H9 (cell line): ENCODE measurements around the gene COQ10B. TPM values are rescaled to one million over a fixed set of nuclear protein-coding genes. Genes with fewer than 3 reads are reported as not detected.

Experiments used
- DNase-seq: peaks from one replicate; pipeline ENCODE4 v3.0.0-alpha.2; 2017
- H2AFZ ChIP-seq: one replicate; pipeline ENCODE4 v1.6.1; 2013; ENCODE audit warnings: mild to moderate bottlenecking, low read length, control low read depth, moderate library complexity
- H2AK5ac ChIP-seq: 2 replicates; pipeline ENCODE4 v1.6.1; 2013; ENCODE audit warnings: low read length, control low read depth, mixed read lengths; ENCODE audit not compliant: insufficient read length
- H2BK120ac ChIP-seq: one replicate; pipeline ENCODE4 v1.6.1; 2013; ENCODE audit warnings: low read depth, mild to moderate bottlenecking, low read length, control low read depth, inconsistent platforms; ENCODE audit not compliant: poor library complexity, severe bottlenecking
- H2BK12ac ChIP-seq: 2 replicates; pipeline ENCODE4 v1.6.1; 2013; ENCODE audit warnings: low read length, control low read depth, mixed read lengths, low read depth; ENCODE audit not compliant: insufficient read length
- H2BK15ac ChIP-seq: 2 replicates; pipeline ENCODE4 v1.6.1; 2013; ENCODE audit warnings: low read depth, low read length, control low read depth
- H2BK20ac ChIP-seq: one replicate; pipeline ENCODE4 v1.6.1; 2013; ENCODE audit warnings: low read depth, mild to moderate bottlenecking, low read length, control low read depth, inconsistent platforms; ENCODE audit not compliant: poor library complexity, severe bottlenecking
- H2BK5ac ChIP-seq: 2 replicates; pipeline ENCODE4 v1.6.1; 2013; ENCODE audit warnings: low read length, control low read depth, mixed read lengths; ENCODE audit not compliant: insufficient read length
- H3K14ac ChIP-seq: 2 replicates; pipeline ENCODE4 v1.6.1; 2013; ENCODE audit warnings: low read length, control low read depth; ENCODE audit not compliant: insufficient read depth
- H3K18ac ChIP-seq: 2 replicates; pipeline ENCODE4 v1.6.1; 2013; ENCODE audit warnings: low read depth, mild to moderate bottlenecking, mixed read lengths, low read length, control low read depth; ENCODE audit not compliant: insufficient read length
- H3K23ac ChIP-seq: 2 replicates; pipeline ENCODE4 v1.6.1; 2013; ENCODE audit warnings: low read length, control low read depth, mixed read lengths, low read depth; ENCODE audit not compliant: insufficient read length
- H3K23me2 ChIP-seq: 2 replicates; pipeline ENCODE4 v1.6.1; 2013; ENCODE audit warnings: low read depth, mild to moderate bottlenecking, mixed read lengths, low read length, control low read depth; ENCODE audit not compliant: insufficient read length, poor library complexity, severe bottlenecking
- H3K27ac ChIP-seq: 2 replicates; pipeline ENCODE4 v1.5.1; 2013; ENCODE audit warnings: low read length, control low read depth, mixed read lengths, low read depth; ENCODE audit not compliant: insufficient read length
- H3K27me3 ChIP-seq: 2 replicates; pipeline ENCODE4 v1.6.1; 2013; ENCODE audit warnings: low read length, control low read depth, inconsistent platforms; ENCODE audit not compliant: insufficient read depth
- H3K4ac ChIP-seq: 2 replicates; pipeline ENCODE4 v1.6.1; 2013; ENCODE audit warnings: low read depth, mild to moderate bottlenecking, control low read depth, inconsistent platforms, low read length, moderate library complexity
- H3K4me1 ChIP-seq: 2 replicates; pipeline ENCODE4 v1.6.1; 2013; ENCODE audit warnings: low read length, control low read depth, inconsistent platforms; ENCODE audit not compliant: insufficient read depth
- H3K4me2 ChIP-seq: 2 replicates; pipeline ENCODE4 v1.6.1; 2013; ENCODE audit warnings: low read length, control low read depth, mixed read lengths; ENCODE audit not compliant: insufficient read length, insufficient read depth
- H3K56ac ChIP-seq: 2 replicates; pipeline ENCODE4 v1.6.1; 2013; ENCODE audit warnings: low read depth, mild to moderate bottlenecking, mixed read lengths, low read length, control low read depth; ENCODE audit not compliant: insufficient read length
- H3K79me1 ChIP-seq: 2 replicates; pipeline ENCODE4 v1.6.1; 2013; ENCODE audit warnings: low read depth, mild to moderate bottlenecking, moderate library complexity, low read length, control low read depth, inconsistent platforms; ENCODE audit not compliant: insufficient read depth, poor library complexity, severe bottlenecking
- H3K79me2 ChIP-seq: 2 replicates; pipeline ENCODE4 v1.6.1; 2013; ENCODE audit warnings: low read length, control low read depth, inconsistent platforms; ENCODE audit not compliant: insufficient read depth
- H3K9ac ChIP-seq: 2 replicates; pipeline ENCODE4 v1.6.1; 2013; ENCODE audit warnings: low read length, control low read depth, mixed read lengths; ENCODE audit not compliant: insufficient read length; ENCODE audit errors: extremely low read depth
- H3K9me3 ChIP-seq: one replicate; pipeline ENCODE4 v1.6.1; 2013; ENCODE audit warnings: low read depth, low read length, inconsistent platforms; ENCODE audit not compliant: control insufficient read depth
- H3T11ph ChIP-seq: one replicate; pipeline ENCODE4 v1.6.1; 2013; ENCODE audit warnings: mild to moderate bottlenecking, low read length, control low read depth, inconsistent platforms
- H4K20me1 ChIP-seq: one replicate; pipeline ENCODE4 v1.6.1; 2013; ENCODE audit not compliant: control insufficient read depth, insufficient read length, insufficient read depth
- H4K5ac ChIP-seq: 2 replicates; pipeline ENCODE4 v1.6.1; 2013; ENCODE audit warnings: low read depth, mild to moderate bottlenecking, mixed read lengths, low read length, control low read depth; ENCODE audit not compliant: insufficient read length
- H4K8ac ChIP-seq: replicated peaks from 2 replicates; pipeline ENCODE4 v1.6.1; 2013; ENCODE audit warnings: low read length, control low read depth, mixed read lengths, low read depth; ENCODE audit not compliant: insufficient read length
- H4K91ac ChIP-seq: 2 replicates; pipeline ENCODE4 v1.6.1; 2013; ENCODE audit warnings: low read depth, mild to moderate bottlenecking, moderate library complexity, mixed read lengths, low read length, control low read depth; ENCODE audit not compliant: insufficient read length
- H3K27ac Mint-ChIP-seq, 3 experiments: 2 replicates in 2 of 3; 3 replicates in 1 of 3; pipeline ENCODE4 v1.8.0; 2020 to 2021; ENCODE audit warnings: mixed read lengths in 3 of 3, mild to moderate bottlenecking in 1 of 3, moderate library complexity in 1 of 3
- H3K27me3 Mint-ChIP-seq: 2 replicates; pipeline ENCODE4 v1.8.0; 2021; ENCODE audit warnings: low read depth, mild to moderate bottlenecking, moderate library complexity, mixed read lengths
- H3K36me3 Mint-ChIP-seq, 3 experiments: 2 replicates in 2 of 3; 3 replicates in 1 of 3; pipeline ENCODE4 v1.8.0; 2020 to 2021; ENCODE audit warnings: low read depth in 3 of 3, mixed read lengths in 3 of 3; ENCODE audit not compliant: insufficient read depth in 1 of 3
- H3K4me1 Mint-ChIP-seq, 2 experiments: 2 replicates each; pipeline ENCODE4 v1.8.0; 2020; ENCODE audit warnings: mixed read lengths in 2 of 2
- H3K4me3 Mint-ChIP-seq, 2 experiments: 2 replicates in 1 of 2; 3 replicates in 1 of 2; pipeline ENCODE4 v1.8.0; 2020 to 2021; ENCODE audit warnings: mild to moderate bottlenecking in 2 of 2, mixed read lengths in 2 of 2, moderate library complexity in 1 of 2
- H3K9me3 Mint-ChIP-seq, 2 experiments: 2 replicates in 1 of 2; 3 replicates in 1 of 2; pipeline ENCODE4 v1.8.0; 2020; ENCODE audit warnings: mild to moderate bottlenecking in 2 of 2, mixed read lengths in 2 of 2, moderate library complexity in 1 of 2
- CTCF ChIP-seq: fragments of 200-600 bp; sonication (generic); conservative IDR thresholded peaks from 3 replicates; pipeline ENCODE4 v1.8.0; 2021; ENCODE audit warnings: antibody characterized with exemption, mild to moderate bottlenecking
- WGBS: extraction: QIAGEN DNeasy Blood & Tissue Kit; methylation state at CpG from one replicate; pipeline ENCODE4 v1.1.7; 2013; ENCODE audit warnings: missing lambda C conversion rate, low lambda C conversion rate, mixed read lengths; ENCODE audit not compliant: insufficient read length; ENCODE audit errors: extremely low coverage; 5-methylcytosine and 5-hydroxymethylcytosine counted together
- total RNA-seq: library from RNA; stranded (reverse); gene quantifications from 2 replicates; pipeline ENCODE4 v1.2.1, GENCODE V29; 2021

Gene COQ10B
- total RNA-seq, 1 experiment from 2014 or later, result 16.2 TPM

GRCh38 chr2:197464175-197464574, 10.8 kb downstream of the COQ10B start:
- H2AFZ ChIP-seq, result no peak overlapping the region
- H3K9ac ChIP-seq, result no peak overlapping the region
- no peaks in the 10 kb centered on the region for H3K9me3 Mint-ChIP-seq
- no peak overlapping the region for H2BK12ac ChIP-seq
- no peak overlapping the region for H2BK5ac ChIP-seq
- H3K36me3 Mint-ChIP-seq, result peaks cover 5 to 46% (median 30%) of the 10 kb centered on the region in 3 experiments; a peak in 5 of 7 replicates
- H3K27me3 Mint-ChIP-seq, result no peaks in the 10 kb centered on the region
- H2BK15ac ChIP-seq, result no peak overlapping the region
- TF ChIP-seq CTCF, result no peak
- no CpG with 5 or more reads among the region's 1 CpG for WGBS
- no peak overlapping the region for H4K8ac ChIP-seq
- no peak overlapping the region for H2AK5ac ChIP-seq
- H3K4me2 ChIP-seq, result no peak overlapping the region
- no peak overlapping the region for H3K56ac ChIP-seq
- no peak overlapping the region for H3K18ac ChIP-seq
- no peak overlapping the region for H3K27ac Mint-ChIP-seq
- no peak overlapping the region for H3K14ac ChIP-seq
- H3T11ph ChIP-seq, result no peak overlapping the region
- H3K23ac ChIP-seq, result no peak overlapping the region
- no peak overlapping the region for H4K91ac ChIP-seq
- H3K4me1 Mint-ChIP-seq, result no peaks in the 10 kb centered on the region
- DNase-seq, result no peak
- H4K20me1 ChIP-seq, result no peaks in the 10 kb centered on the region
- H3K27ac ChIP-seq, result no peak overlapping the region
- no peak overlapping the region for H3K4me3 Mint-ChIP-seq
- no peaks in the 10 kb centered on the region for H3K23me2 ChIP-seq
- H2BK20ac ChIP-seq, result no peak overlapping the region
- peaks cover 2% of the 10 kb centered on the region for H3K79me1 ChIP-seq
- H3K27me3 ChIP-seq, result no peaks in the 10 kb centered on the region
- H2BK120ac ChIP-seq, result no peak overlapping the region
- no peak overlapping the region for H3K4ac ChIP-seq
- H4K5ac ChIP-seq, result no peak overlapping the region
- no peaks in the 10 kb centered on the region for H3K4me1 ChIP-seq
- H3K9me3 ChIP-seq, result no peaks in the 10 kb centered on the region
- peaks cover 2% of the 10 kb centered on the region; the same call in 1 of the 2 replicates for H3K79me2 ChIP-seq
